Germinal center (tissue), 1 donor: ENCODE results near the gene NAP1L1.

ENCODE experiments used
- DNase-seq: peaks from one replicate; pipeline ENCODE4 v3.0.0; 2012; ENCODE audit warnings: mixed read lengths, low spot score

Gene NAP1L1

GRCh38 chr12:76084863-76085519, 506 bp upstream of the NAP1L1 start:
- no peak for DNase-seq

- no peak for DNase-seq
These were observed 1.1 kb downstream of the NAP1L1 start for GRCh38 chr12:76083246-76083903.

- DNase-seq, result no peak
These were observed 2.6 kb downstream of the NAP1L1 start for GRCh38 chr12:76081909-76082308.

GRCh38 chr12:76080729-76081415, 3.6 kb downstream of the NAP1L1 start:
- no peak for DNase-seq

GRCh38 chr12:76080017-76080728, 4.3 kb downstream of the NAP1L1 start:
- no peak for DNase-seq

- DNase-seq, result no peak
These were observed 5.7 kb downstream of the NAP1L1 start for GRCh38 chr12:76078748-76079147.

GRCh38 chr12:76075448-76075847, 9.0 kb downstream of the NAP1L1 start:
- DNase-seq, result no peak

GRCh38 chr12:76074701-76075336, 9.7 kb downstream of the NAP1L1 start:
- no peak for DNase-seq

GRCh38 chr12:76073561-76073960, 10.9 kb downstream of the NAP1L1 start:
- DNase-seq, result no peak

- no peak for DNase-seq
These were observed 11.9 kb downstream of the NAP1L1 start for GRCh38 chr12:76072568-76072967.

- no peak for DNase-seq
These were observed 15.1 kb downstream of the NAP1L1 start for GRCh38 chr12:76069339-76069738.

- DNase-seq, result no peak
These were observed 18.6 kb downstream of the NAP1L1 start for GRCh38 chr12:76065917-76066316.

- DNase-seq, result no peak
These were observed 19.6 kb downstream of the NAP1L1 start for GRCh38 chr12:76064904-76065303.

- no peak for DNase-seq
These were observed 24.4 kb downstream of the NAP1L1 start for GRCh38 chr12:76060111-76060510.

GRCh38 chr12:76057326-76057725, 27.2 kb downstream of the NAP1L1 start:
- no peak for DNase-seq

- DNase-seq, result no peak
These were observed 29.1 kb downstream of the NAP1L1 start for GRCh38 chr12:76055393-76055792.

GRCh38 chr12:76049575-76050251, 34.8 kb downstream of the NAP1L1 start:
- no peak for DNase-seq

- no peak for DNase-seq
These were observed 36.7 kb downstream of the NAP1L1 start for GRCh38 chr12:76047742-76048141.

GRCh38 chr12:76047060-76047459, 37.4 kb downstream of the NAP1L1 start:
- DNase-seq, result no peak

- no peak for DNase-seq
These were observed 41.1 kb downstream of the NAP1L1 start for GRCh38 chr12:76043377-76043776.

- no peak for DNase-seq
These were observed 42.3 kb downstream of the NAP1L1 start for GRCh38 chr12:76042147-76042546.

GRCh38 chr12:76041406-76041805, 43.1 kb downstream of the NAP1L1 start:
- DNase-seq, result no peak
